GM23338 (cell line): ENCODE data around the gene CARD16.

Source experiments
- CTCF ChIP-seq, 2 experiments: fragments of 200-600 bp in 1 of 2; sonication (generic) in 1 of 2; conservative IDR thresholded peaks; 2 replicates each; pipeline versions ENCODE4 v1.5.1 to v1.6.1; 2016 to 2017; ENCODE audit warnings: antibody characterized with exemption in 2 of 2, low read depth in 2 of 2, mild to moderate bottlenecking in 2 of 2, moderate library complexity in 1 of 2
- EZH2 ChIP-seq: fragments of 200-600 bp; sonication (generic); IDR thresholded peaks from one replicate; pipeline ENCODE4 v1.8.0; 2017; ENCODE audit warnings: antibody characterized with exemption, mild to moderate bottlenecking, low read depth; ENCODE audit not compliant: unreplicated experiment
- EZH2phosphoT487 ChIP-seq: fragments of 200-600 bp; sonication (generic); IDR thresholded peaks from one replicate; pipeline ENCODE4 v1.8.1; 2018; ENCODE audit warnings: antibody characterized with exemption; ENCODE audit not compliant: unreplicated experiment
- REST ChIP-seq: IDR thresholded peaks from one replicate; pipeline ENCODE4 v1.6.1; 2018; ENCODE audit warnings: antibody characterized with exemption; ENCODE audit not compliant: unreplicated experiment

- no peak for TF ChIP-seq REST
- no peak for TF ChIP-seq CTCF (conservative IDR thresholded peaks at IDR 0.05; ENCODE audit: low read depth in 2 of 2)
- TF ChIP-seq EZH2phosphoT487: no peak
- TF ChIP-seq EZH2: no peak
Observed at GRCh38 chr11:105078283-105078682, 33.1 kb upstream of the CARD16 start.
